Right lobe of liver (tissue), 4 donors: ENCODE measurements around the gene GNB1L.

Experiments used
- CTCF ChIP-seq, 4 donors: fragments of 200-600 bp in 3 of 4; fragments of 450-650 bp in 1 of 4; IDR thresholded peaks; one replicate each; pipeline versions ENCODE4 v1.5.1 to v1.8.0; 2016 to 2022; ENCODE audit warnings: antibody characterized with exemption in 4 of 4, mild to moderate bottlenecking in 2 of 4
- POLR2A ChIP-seq: fragments of 450-650 bp; IDR thresholded peaks from one replicate; pipeline ENCODE4 v1.6.1; 2017; ENCODE audit warnings: antibody characterized with exemption, mild to moderate bottlenecking
- donor health status: DM: no; HTN: no; CAD: no.
- donor health status: DM: no; HTN: no; CAD: no.
- donor health status: DM: no; HTN: yes; CAD: no.

GRCh38 chr22:19775496-19776325, 79.0 kb downstream of the GNB1L start:
- TF ChIP-seq CTCF (IDR thresholded peaks at IDR 0.05) (no peak), POLR2A (no peak)
